Measurements from ENCODE around the gene PTDSS2.
"Not testable (repeated sequence)": the region's sequence is repeated elsewhere in the genome, so short reads cannot be mapped to it uniquely, and the experiment has no call there.

The PTDSS2 gene

DNA sequence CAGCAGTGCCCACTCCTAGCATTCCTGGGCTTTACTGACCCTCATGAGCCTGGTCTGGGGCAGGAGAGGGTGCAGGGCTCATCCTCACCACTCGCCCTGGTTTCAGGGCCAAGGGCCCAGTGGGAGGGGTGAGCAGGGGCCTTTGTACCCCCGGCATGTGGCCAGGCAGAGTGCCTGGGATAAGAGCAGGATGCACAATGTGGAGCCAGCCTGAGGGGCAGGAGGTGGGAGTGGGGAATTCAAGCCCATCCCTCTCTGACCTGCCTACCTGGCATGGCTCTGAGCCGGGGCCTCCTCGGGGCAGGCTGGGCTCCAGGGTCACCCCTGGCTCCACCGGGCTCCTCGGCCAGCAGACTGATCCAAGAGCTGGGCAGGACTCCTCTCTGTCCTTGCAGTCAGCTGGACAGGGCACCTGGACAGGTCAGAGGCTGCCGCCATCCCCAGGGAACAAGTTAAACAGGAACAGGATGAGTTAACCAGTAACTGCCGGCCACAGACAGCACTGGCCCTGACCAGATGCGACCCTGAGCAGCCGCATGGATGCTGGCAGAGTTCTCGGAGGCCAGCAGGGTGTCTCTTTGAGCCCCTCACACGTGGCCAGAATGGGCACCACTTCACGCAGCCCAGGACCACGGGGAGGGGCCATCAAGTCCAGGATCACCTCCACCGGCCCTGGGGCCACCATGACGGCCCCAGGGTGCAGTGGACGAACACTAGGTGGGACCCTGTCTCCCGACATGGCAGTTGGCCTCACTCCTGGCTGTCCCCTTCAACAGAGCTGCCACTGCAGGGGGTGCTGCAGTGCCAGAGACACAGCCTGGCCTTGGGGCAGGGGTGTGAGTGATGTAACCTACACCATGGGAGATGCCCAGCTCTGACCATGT is 40.2 kb upstream of the PTDSS2 start:
- no peak for DNase-seq (ENCODE audit: low spot score)
- in situ Hi-C loops (cut with MboI; ENCODE audit: low sequenced_read_pairs, unreplicated experiment), result no loop called here
- TF ChIP-seq, protein P1, sequence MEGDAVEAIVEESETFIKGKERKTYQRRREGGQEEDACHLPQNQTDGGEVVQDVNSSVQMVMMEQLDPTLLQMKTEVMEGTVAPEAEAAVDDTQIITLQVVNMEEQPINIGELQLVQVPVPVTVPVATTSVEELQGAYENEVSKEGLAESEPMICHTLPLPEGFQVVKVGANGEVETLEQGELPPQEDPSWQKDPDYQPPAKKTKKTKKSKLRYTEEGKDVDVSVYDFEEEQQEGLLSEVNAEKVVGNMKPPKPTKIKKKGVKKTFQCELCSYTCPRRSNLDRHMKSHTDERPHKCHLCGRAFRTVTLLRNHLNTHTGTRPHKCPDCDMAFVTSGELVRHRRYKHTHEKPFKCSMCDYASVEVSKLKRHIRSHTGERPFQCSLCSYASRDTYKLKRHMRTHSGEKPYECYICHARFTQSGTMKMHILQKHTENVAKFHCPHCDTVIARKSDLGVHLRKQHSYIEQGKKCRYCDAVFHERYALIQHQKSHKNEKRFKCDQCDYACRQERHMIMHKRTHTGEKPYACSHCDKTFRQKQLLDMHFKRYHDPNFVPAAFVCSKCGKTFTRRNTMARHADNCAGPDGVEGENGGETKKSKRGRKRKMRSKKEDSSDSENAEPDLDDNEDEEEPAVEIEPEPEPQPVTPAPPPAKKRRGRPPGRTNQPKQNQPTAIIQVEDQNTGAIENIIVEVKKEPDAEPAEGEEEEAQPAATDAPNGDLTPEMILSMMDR (IDR thresholded peaks at IDR 0.05; ENCODE audit: borderline replicate concordance, control extremely low read depth, extremely low read depth, insufficient read depth, missing control alignments), result no peak

GRCh38 chr11:410711-411110 is 39.4 kb upstream of the PTDSS2 start:
- DNase-seq (ENCODE audit: low spot score); in situ Hi-C loops (cut with MboI; ENCODE audit: low sequenced_read_pairs, unreplicated experiment): not testable (repeated sequence)

DNA sequence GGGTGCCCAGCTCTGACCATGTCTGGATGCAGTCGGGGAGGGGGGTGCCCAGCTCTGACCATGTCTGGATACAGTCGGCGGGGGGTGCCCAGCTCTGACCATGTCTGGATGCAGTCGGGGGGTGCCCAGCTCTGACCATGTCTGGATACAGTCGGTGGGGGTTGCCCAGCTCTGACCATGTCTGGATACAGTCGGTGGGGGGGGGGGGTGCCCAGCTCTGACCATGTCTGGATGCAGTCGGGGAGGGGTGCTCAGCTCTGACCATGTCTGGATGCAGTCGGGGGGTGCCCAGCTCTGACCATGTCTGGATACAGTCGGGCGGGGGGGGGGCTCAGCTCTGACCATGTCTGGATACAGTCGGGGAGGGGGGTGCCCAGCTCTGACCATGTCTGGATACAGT is 38.6 kb upstream of the PTDSS2 start:
- DNase-seq (ENCODE audit: low spot score), result not testable (repeated sequence)

DNA sequence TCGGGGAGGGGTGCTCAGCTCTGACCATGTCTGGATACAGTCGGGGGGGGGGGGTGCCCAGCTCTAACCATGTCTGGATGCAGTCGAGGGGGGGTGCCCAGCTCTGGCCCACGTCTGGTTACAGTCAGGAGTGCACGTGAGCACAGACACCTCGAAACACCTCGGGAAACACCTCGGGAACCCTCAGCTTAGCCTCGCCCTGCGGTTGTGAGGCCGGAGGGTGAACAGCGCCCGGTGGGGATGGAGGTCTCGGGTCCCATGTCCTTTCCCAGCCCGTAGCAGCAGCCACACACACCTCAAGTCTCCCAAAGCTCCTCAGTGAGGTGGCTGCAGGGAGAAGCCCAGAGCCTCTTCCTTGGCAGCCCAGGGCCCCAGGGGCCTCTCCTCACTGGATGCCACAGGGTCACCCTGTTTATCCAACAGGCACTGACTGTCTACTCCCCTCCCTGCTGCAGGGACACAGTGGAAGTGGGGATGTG is 37.4 kb upstream of the PTDSS2 start:
- DNase-seq (ENCODE audit: low spot score), result no peak
- in situ Hi-C loops (cut with MboI; ENCODE audit: low sequenced_read_pairs, unreplicated experiment), result no loop called here
- TF ChIP-seq, protein P1 (IDR thresholded peaks at IDR 0.05; ENCODE audit: borderline replicate concordance, control extremely low read depth, extremely low read depth, insufficient read depth, missing control alignments), result no peak

More for the DNA sequence above, 38.6 kb upstream of the PTDSS2 start:
- in situ Hi-C loops (cut with MboI; ENCODE audit: low sequenced_read_pairs, unreplicated experiment), result not testable (repeated sequence)

- TF ChIP-seq, protein P1 (IDR thresholded peaks at IDR 0.05; ENCODE audit: borderline replicate concordance, control extremely low read depth, extremely low read depth, insufficient read depth, missing control alignments), result no peak
- no peak for DNase-seq (ENCODE audit: low spot score)
- in situ Hi-C loops (cut with MboI; ENCODE audit: low sequenced_read_pairs, unreplicated experiment), result no loop called here
Observed at GRCh38 chr11:413120-414081, 36.7 kb upstream of the PTDSS2 start.

GRCh38 chr11:414318-414857 is 35.7 kb upstream of the PTDSS2 start:
- no peak for DNase-seq (ENCODE audit: low spot score)
- in situ Hi-C loops (cut with MboI; ENCODE audit: low sequenced_read_pairs, unreplicated experiment), result no loop called here
- TF ChIP-seq, protein P1 (IDR thresholded peaks at IDR 0.05; ENCODE audit: borderline replicate concordance, control extremely low read depth, extremely low read depth, insufficient read depth, missing control alignments), result no peak

- in situ Hi-C loops (cut with MboI; ENCODE audit: low sequenced_read_pairs, unreplicated experiment), result no loop called here
- TF ChIP-seq, protein P1 (IDR thresholded peaks at IDR 0.05; ENCODE audit: borderline replicate concordance, control extremely low read depth, extremely low read depth, insufficient read depth, missing control alignments), result no peak
- no peak for DNase-seq (ENCODE audit: low spot score)
Observed at GRCh38 chr11:415640-416041, 34.4 kb upstream of the PTDSS2 start.
